SH-SY5Y (cell line): ENCODE measurements around the gene XKRX.

Experiments
- GATA2 ChIP-seq: IDR thresholded peaks from 2 replicates; pipeline ENCODE4 v1.6.1; 2011; ENCODE audit warnings: mild to moderate bottlenecking, low read depth, low read length
- GATA3 ChIP-seq: IDR thresholded peaks from 2 replicates; pipeline ENCODE4 v1.6.1; 2011; ENCODE audit warnings: low read depth, mild to moderate bottlenecking, low read length, moderate library complexity

DNA sequence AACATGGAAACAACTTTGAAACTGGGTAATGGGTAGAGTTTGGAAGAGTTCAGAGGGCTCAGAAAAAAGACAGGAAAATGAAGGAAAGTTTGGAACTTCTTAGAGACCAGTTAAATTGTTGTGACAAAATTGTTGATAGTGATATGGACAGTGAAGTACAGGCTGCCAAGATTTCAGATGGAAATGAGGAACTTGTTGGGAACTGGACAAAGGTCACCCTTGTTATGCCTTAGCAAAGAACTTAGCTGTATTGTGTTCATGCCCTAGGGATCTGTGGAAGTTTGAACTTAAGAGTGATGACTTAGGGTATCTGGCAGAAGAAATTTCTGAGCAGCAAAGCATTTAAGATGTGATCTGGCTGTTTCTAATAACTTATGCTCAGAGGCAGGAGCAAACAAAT lies 35.6 kb upstream of the XKRX start:
- no peak for TF ChIP-seq GATA2
- no peak for TF ChIP-seq GATA3
